Femur (tissue), 1 donor: ENCODE results near the gene SNCG.
"Not testable (repeated sequence)": the region's sequence is repeated elsewhere in the genome, so short reads cannot be mapped to it uniquely, and the experiment has no call there.

Experiments used
- DNase-seq: peaks from one replicate; pipeline ENCODE4 v3.0.0-alpha.2; 2017

SNCG gene

DNA sequence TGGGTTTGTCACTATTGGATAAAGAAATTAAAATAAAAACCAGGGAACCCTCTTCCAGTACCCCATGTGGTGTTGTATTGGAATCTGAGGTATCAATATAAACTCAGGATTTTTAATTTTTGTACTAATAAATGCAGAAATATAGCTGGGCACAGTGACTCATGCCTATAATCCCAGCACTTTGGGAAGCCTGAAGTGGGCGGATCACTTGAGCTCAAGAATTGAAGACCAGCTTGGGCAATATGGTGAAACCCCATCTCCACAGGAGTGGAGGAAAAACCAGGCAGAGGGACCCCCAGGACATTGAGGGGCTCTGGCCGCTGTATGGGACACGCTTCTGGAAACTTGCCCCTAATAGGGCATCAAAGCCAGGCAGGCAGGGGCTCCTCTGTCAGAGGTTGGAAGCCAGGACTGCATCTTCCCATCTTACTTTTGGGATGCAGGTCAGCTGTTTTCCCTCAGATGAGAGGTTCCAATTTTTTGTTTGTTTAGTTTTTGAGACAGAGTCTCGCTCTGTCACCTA is 21.0 kb downstream of the SNCG start:
- no peak for DNase-seq

GRCh38 chr10:86979977-86980448 is 21.6 kb downstream of the SNCG start:
- peak; percentile 50 for DNase-seq

GRCh38 chr10:86981020-86981419 is 22.6 kb downstream of the SNCG start:
- not testable (repeated sequence) for DNase-seq

DNA sequence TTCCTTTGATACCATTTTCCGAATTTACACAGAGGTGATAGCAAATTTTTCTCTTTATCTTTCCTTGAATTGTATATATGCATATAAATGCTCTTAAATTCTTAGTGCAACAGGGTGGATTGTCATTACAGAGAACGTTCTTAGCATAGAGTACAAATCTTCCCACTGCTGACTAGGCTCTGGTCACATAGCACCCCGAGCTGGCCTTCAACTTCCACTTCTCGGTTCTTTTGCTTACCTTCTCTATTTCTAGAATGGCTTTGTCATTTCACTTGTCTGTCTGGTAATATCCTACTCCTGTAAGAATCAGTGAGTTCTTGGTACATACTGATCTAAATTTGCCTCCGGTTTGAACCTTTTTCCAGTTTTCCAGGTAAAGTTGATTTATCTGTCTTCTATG is 23.3 kb downstream of the SNCG start:
- DNase-seq = no peak

- DNase-seq = not testable (repeated sequence)
Observed at GRCh38 chr10:86984498-86984897, 26.1 kb downstream of the SNCG start.

GRCh38 chr10:86988520-86988919 is 30.1 kb downstream of the SNCG start:
- no peak for DNase-seq

- DNase-seq = not testable (repeated sequence)
Observed at GRCh38 chr10:86991362-86991761, 33.0 kb downstream of the SNCG start.

DNA sequence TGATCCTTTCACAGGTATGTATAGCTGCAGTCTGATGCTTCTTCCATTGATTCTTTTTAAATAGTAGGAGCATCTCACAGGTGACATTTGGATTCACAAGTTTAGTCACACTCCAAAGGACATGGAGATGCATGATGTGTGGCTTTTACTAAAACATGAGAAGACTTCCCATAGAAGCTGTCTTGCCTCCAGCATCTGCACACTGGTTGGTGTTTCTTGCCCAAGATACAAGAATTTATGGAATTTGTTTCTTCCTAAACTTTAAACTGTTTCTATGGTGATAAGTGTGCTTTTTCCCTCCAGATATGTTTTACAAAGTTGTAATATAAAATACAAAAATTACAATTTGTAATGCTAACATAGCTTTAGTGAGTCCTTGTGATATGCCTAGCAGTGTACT is 34.1 kb downstream of the SNCG start:
- DNase-seq = no peak

- DNase-seq = no peak
Observed at GRCh38 chr10:86992929-86993328, 34.5 kb downstream of the SNCG start.

DNA sequence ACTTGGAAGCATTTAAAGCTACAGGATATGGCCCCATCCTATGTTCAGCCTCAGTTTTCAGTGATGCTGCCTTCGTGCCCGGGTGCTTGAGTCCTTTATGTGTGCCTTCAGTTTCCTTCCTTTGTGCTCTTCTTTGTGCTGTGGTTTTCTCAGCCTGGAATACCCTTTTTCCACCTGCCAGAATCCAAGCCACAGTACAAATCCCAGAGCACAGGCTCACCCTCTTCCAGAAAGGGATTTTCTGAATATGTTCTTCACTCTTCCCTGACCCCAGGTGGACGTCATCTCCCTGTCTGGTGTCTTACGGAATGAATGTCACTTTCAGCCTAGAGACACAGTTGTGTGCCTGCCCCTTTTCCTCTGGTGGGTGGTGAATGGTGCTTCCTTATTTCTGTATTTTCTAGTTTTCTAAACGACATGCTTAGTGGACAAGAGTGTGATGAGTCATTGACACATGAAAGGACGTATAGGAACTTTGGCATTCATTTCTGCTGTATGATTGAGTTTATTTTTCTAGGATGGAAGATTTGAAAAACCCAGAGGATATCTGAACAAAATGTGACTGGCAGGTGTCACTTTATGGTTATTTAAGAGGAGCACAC is 41.5 kb downstream of the SNCG start:
- DNase-seq = not testable (repeated sequence)

DNA sequence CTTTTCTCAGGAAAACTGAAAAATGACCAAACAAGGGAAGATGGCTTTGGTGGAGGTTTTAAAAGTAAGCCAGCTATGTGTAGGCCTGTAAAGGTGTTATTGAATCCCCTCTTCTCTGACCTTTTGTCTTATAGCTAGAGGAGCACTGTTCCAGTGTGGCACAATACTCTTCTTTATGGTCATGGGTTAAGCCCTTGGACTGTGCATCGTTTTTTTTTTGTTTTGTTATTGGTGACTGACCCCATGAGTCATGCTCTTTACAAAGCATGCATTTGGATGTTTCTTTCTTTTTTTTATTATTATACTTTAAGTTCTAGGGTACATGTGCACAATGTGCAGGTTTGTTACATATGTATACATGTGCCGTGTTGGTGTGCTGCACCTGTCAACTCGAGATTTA is 42.1 kb downstream of the SNCG start:
- no peak for DNase-seq

- DNase-seq = not testable (repeated sequence)
Observed at GRCh38 chr10:87007124-87007523, 48.7 kb downstream of the SNCG start.

- DNase-seq = not testable (repeated sequence)
Observed at GRCh38 chr10:87007674-87008073, 49.3 kb downstream of the SNCG start.

- DNase-seq = not testable (repeated sequence)
Observed at GRCh38 chr10:87008303-87008702, 49.9 kb downstream of the SNCG start.

DNA sequence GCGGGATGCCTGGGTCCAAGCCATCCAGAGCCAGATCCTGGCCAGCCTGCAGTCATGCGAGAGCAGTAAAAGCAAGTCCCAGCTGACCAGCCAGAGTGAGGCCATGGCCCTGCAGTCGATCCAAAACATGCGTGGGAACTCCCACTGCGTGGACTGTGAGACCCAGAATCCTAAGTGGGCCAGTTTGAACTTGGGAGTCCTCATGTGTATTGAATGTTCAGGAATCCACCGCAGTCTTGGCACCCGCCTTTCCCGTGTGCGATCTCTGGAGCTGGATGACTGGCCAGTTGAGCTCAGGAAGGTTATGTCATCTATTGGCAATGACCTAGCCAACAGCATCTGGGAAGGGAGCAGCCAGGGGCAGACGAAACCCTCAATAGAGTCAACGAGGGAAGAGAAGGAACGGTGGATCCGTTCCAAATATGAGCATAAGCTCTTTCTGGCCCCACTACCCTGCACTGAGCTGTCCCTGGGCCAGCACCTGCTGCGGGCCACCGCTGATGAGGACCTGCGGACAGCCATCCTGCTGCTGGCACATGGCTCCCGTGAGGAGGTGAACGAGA is 50.8 kb downstream of the SNCG start:
- DNase-seq = peak; percentile 30
